H9 (cell line): ENCODE measurements around the gene P2RY8. TPM values are rescaled to one million over a fixed set of nuclear protein-coding genes. Genes with fewer than 3 reads are reported as not detected.

Experiments used
- DNase-seq: peaks from one replicate; pipeline ENCODE4 v3.0.0-alpha.2; 2017
- H2AFZ ChIP-seq: one replicate; pipeline ENCODE4 v1.6.1; 2013; ENCODE audit warnings: mild to moderate bottlenecking, low read length, control low read depth, moderate library complexity
- H2AK5ac ChIP-seq: 2 replicates; pipeline ENCODE4 v1.6.1; 2013; ENCODE audit warnings: low read length, control low read depth, mixed read lengths; ENCODE audit not compliant: insufficient read length
- H2BK120ac ChIP-seq: one replicate; pipeline ENCODE4 v1.6.1; 2013; ENCODE audit warnings: low read depth, mild to moderate bottlenecking, low read length, control low read depth, inconsistent platforms; ENCODE audit not compliant: poor library complexity, severe bottlenecking
- H2BK12ac ChIP-seq: 2 replicates; pipeline ENCODE4 v1.6.1; 2013; ENCODE audit warnings: low read length, control low read depth, mixed read lengths, low read depth; ENCODE audit not compliant: insufficient read length
- H2BK15ac ChIP-seq: 2 replicates; pipeline ENCODE4 v1.6.1; 2013; ENCODE audit warnings: low read depth, low read length, control low read depth
- H2BK20ac ChIP-seq: one replicate; pipeline ENCODE4 v1.6.1; 2013; ENCODE audit warnings: low read depth, mild to moderate bottlenecking, low read length, control low read depth, inconsistent platforms; ENCODE audit not compliant: poor library complexity, severe bottlenecking
- H2BK5ac ChIP-seq: 2 replicates; pipeline ENCODE4 v1.6.1; 2013; ENCODE audit warnings: low read length, control low read depth, mixed read lengths; ENCODE audit not compliant: insufficient read length
- H3K14ac ChIP-seq: 2 replicates; pipeline ENCODE4 v1.6.1; 2013; ENCODE audit warnings: low read length, control low read depth; ENCODE audit not compliant: insufficient read depth
- H3K18ac ChIP-seq: 2 replicates; pipeline ENCODE4 v1.6.1; 2013; ENCODE audit warnings: low read depth, mild to moderate bottlenecking, mixed read lengths, low read length, control low read depth; ENCODE audit not compliant: insufficient read length
- H3K23ac ChIP-seq: 2 replicates; pipeline ENCODE4 v1.6.1; 2013; ENCODE audit warnings: low read length, control low read depth, mixed read lengths, low read depth; ENCODE audit not compliant: insufficient read length
- H3K23me2 ChIP-seq: 2 replicates; pipeline ENCODE4 v1.6.1; 2013; ENCODE audit warnings: low read depth, mild to moderate bottlenecking, mixed read lengths, low read length, control low read depth; ENCODE audit not compliant: insufficient read length, poor library complexity, severe bottlenecking
- H3K27ac ChIP-seq: 2 replicates; pipeline ENCODE4 v1.5.1; 2013; ENCODE audit warnings: low read length, control low read depth, mixed read lengths, low read depth; ENCODE audit not compliant: insufficient read length
- H3K27me3 ChIP-seq: 2 replicates; pipeline ENCODE4 v1.6.1; 2013; ENCODE audit warnings: low read length, control low read depth, inconsistent platforms; ENCODE audit not compliant: insufficient read depth
- H3K4ac ChIP-seq: 2 replicates; pipeline ENCODE4 v1.6.1; 2013; ENCODE audit warnings: low read depth, mild to moderate bottlenecking, control low read depth, inconsistent platforms, low read length, moderate library complexity
- H3K4me1 ChIP-seq: 2 replicates; pipeline ENCODE4 v1.6.1; 2013; ENCODE audit warnings: low read length, control low read depth, inconsistent platforms; ENCODE audit not compliant: insufficient read depth
- H3K4me2 ChIP-seq: 2 replicates; pipeline ENCODE4 v1.6.1; 2013; ENCODE audit warnings: low read length, control low read depth, mixed read lengths; ENCODE audit not compliant: insufficient read length, insufficient read depth
- H3K56ac ChIP-seq: 2 replicates; pipeline ENCODE4 v1.6.1; 2013; ENCODE audit warnings: low read depth, mild to moderate bottlenecking, mixed read lengths, low read length, control low read depth; ENCODE audit not compliant: insufficient read length
- H3K79me1 ChIP-seq: 2 replicates; pipeline ENCODE4 v1.6.1; 2013; ENCODE audit warnings: low read depth, mild to moderate bottlenecking, moderate library complexity, low read length, control low read depth, inconsistent platforms; ENCODE audit not compliant: insufficient read depth, poor library complexity, severe bottlenecking
- H3K79me2 ChIP-seq: 2 replicates; pipeline ENCODE4 v1.6.1; 2013; ENCODE audit warnings: low read length, control low read depth, inconsistent platforms; ENCODE audit not compliant: insufficient read depth
- H3K9ac ChIP-seq: 2 replicates; pipeline ENCODE4 v1.6.1; 2013; ENCODE audit warnings: low read length, control low read depth, mixed read lengths; ENCODE audit not compliant: insufficient read length; ENCODE audit errors: extremely low read depth
- H3K9me3 ChIP-seq: one replicate; pipeline ENCODE4 v1.6.1; 2013; ENCODE audit warnings: low read depth, low read length, inconsistent platforms; ENCODE audit not compliant: control insufficient read depth
- H3T11ph ChIP-seq: one replicate; pipeline ENCODE4 v1.6.1; 2013; ENCODE audit warnings: mild to moderate bottlenecking, low read length, control low read depth, inconsistent platforms
- H4K20me1 ChIP-seq: one replicate; pipeline ENCODE4 v1.6.1; 2013; ENCODE audit not compliant: control insufficient read depth, insufficient read length, insufficient read depth
- H4K5ac ChIP-seq: 2 replicates; pipeline ENCODE4 v1.6.1; 2013; ENCODE audit warnings: low read depth, mild to moderate bottlenecking, mixed read lengths, low read length, control low read depth; ENCODE audit not compliant: insufficient read length
- H4K8ac ChIP-seq: replicated peaks from 2 replicates; pipeline ENCODE4 v1.6.1; 2013; ENCODE audit warnings: low read length, control low read depth, mixed read lengths, low read depth; ENCODE audit not compliant: insufficient read length
- H4K91ac ChIP-seq: 2 replicates; pipeline ENCODE4 v1.6.1; 2013; ENCODE audit warnings: low read depth, mild to moderate bottlenecking, moderate library complexity, mixed read lengths, low read length, control low read depth; ENCODE audit not compliant: insufficient read length
- H3K27ac Mint-ChIP-seq, 3 experiments: 2 replicates in 2 of 3; 3 replicates in 1 of 3; pipeline ENCODE4 v1.8.0; 2020 to 2021; ENCODE audit warnings: mixed read lengths in 3 of 3, mild to moderate bottlenecking in 1 of 3, moderate library complexity in 1 of 3
- H3K27me3 Mint-ChIP-seq: 2 replicates; pipeline ENCODE4 v1.8.0; 2021; ENCODE audit warnings: low read depth, mild to moderate bottlenecking, moderate library complexity, mixed read lengths
- H3K36me3 Mint-ChIP-seq, 3 experiments: 2 replicates in 2 of 3; 3 replicates in 1 of 3; pipeline ENCODE4 v1.8.0; 2020 to 2021; ENCODE audit warnings: low read depth in 3 of 3, mixed read lengths in 3 of 3; ENCODE audit not compliant: insufficient read depth in 1 of 3
- H3K4me1 Mint-ChIP-seq, 2 experiments: 2 replicates each; pipeline ENCODE4 v1.8.0; 2020; ENCODE audit warnings: mixed read lengths in 2 of 2
- H3K4me3 Mint-ChIP-seq, 2 experiments: 2 replicates in 1 of 2; 3 replicates in 1 of 2; pipeline ENCODE4 v1.8.0; 2020 to 2021; ENCODE audit warnings: mild to moderate bottlenecking in 2 of 2, mixed read lengths in 2 of 2, moderate library complexity in 1 of 2
- H3K9me3 Mint-ChIP-seq, 2 experiments: 2 replicates in 1 of 2; 3 replicates in 1 of 2; pipeline ENCODE4 v1.8.0; 2020; ENCODE audit warnings: mild to moderate bottlenecking in 2 of 2, mixed read lengths in 2 of 2, moderate library complexity in 1 of 2
- CTCF ChIP-seq: fragments of 200-600 bp; sonication (generic); conservative IDR thresholded peaks from 3 replicates; pipeline ENCODE4 v1.8.0; 2021; ENCODE audit warnings: antibody characterized with exemption, mild to moderate bottlenecking
- WGBS: extraction: QIAGEN DNeasy Blood & Tissue Kit; methylation state at CpG from one replicate; pipeline ENCODE4 v1.1.7; 2013; ENCODE audit warnings: missing lambda C conversion rate, low lambda C conversion rate, mixed read lengths; ENCODE audit not compliant: insufficient read length; ENCODE audit errors: extremely low coverage; 5-methylcytosine and 5-hydroxymethylcytosine counted together
- total RNA-seq: library from RNA; stranded (reverse); gene quantifications from 2 replicates; pipeline ENCODE4 v1.2.1, GENCODE V29; 2021

The P2RY8 gene
- total RNA-seq, 1 experiment from 2014 or later = not detected

GRCh38 chrX:1430451-1430850 is 106.5 kb downstream of the P2RY8 start:
- Histone ChIP-seq H3K27me3 (no peaks in the 10 kb centered on the region), H2BK5ac (no peak overlapping the region), H4K8ac (no peak overlapping the region), H3K14ac (no peak overlapping the region), H4K5ac (no peak overlapping the region), H3K56ac (no peak overlapping the region), H2BK20ac (no peak overlapping the region), H2BK12ac (no peak overlapping the region), H2BK15ac (no peak overlapping the region), H3K79me1 (no peaks in the 10 kb centered on the region), H3K27ac (no peak overlapping the region), H2BK120ac (no peak overlapping the region), H3K4ac (no peak overlapping the region), H3K4me2 (no peak overlapping the region), H2AFZ (no peak overlapping the region), H4K91ac (no peak overlapping the region), H3K4me1 (no peaks in the 10 kb centered on the region), H2AK5ac (no peak overlapping the region), H4K20me1 (no peaks in the 10 kb centered on the region), H3K9me3 (no peaks in the 10 kb centered on the region), H3K9ac (no peak overlapping the region), H3K23ac (no peak overlapping the region), H3K79me2 (no peaks in the 10 kb centered on the region), H3T11ph (no peak overlapping the region), H3K23me2 (no peaks in the 10 kb centered on the region), H3K18ac (no peak overlapping the region)
- H3K9me3 Mint-ChIP-seq = no peaks in the 10 kb centered on the region; a peak in 2 of 5 replicates
- peaks cover 2 to 12% of the 10 kb centered on the region in 2 experiments; a peak in 2 of 4 replicates for H3K4me1 Mint-ChIP-seq
- WGBS = no CpG with 5 or more reads among the region's 10 CpGs
- no peak overlapping the region for H3K4me3 Mint-ChIP-seq
- no peak for DNase-seq
- TF ChIP-seq CTCF = no peak
- no peak overlapping the region for H3K27ac Mint-ChIP-seq
- no peaks in the 10 kb centered on the region for H3K27me3 Mint-ChIP-seq
- H3K36me3 Mint-ChIP-seq = peaks cover 36 to 61% (median 53%) of the 10 kb centered on the region in 3 experiments
